ENCODE measurements around the gene FNDC7. TPM values are rescaled to one million over a fixed set of nuclear protein-coding genes. Genes with fewer than 3 reads are reported as not detected.
"Not testable (repeated sequence)": the region's sequence is repeated elsewhere in the genome, so short reads cannot be mapped to it uniquely, and the experiment has no call there.

Gene FNDC7
- total and polyA plus RNA-seq, 7 donors, result not detected

- intact Hi-C loops (cut with DNase I), result no loop called here
- Histone ChIP-seq H3K36me3 (peaks cover 7 to 65% (median 14%) of the 10 kb centered on the region in 4 donors), H3K4me1 (no peaks in the 10 kb centered on the region), H3K9me3 (no peaks in the 10 kb centered on the region), H3K4me3 (no peak overlapping the region), H3K27ac (no peak overlapping the region), H3K27me3 (no peaks in the 10 kb centered on the region)
- TF ChIP-seq CTCF (IDR thresholded peaks at IDR 0.05) (no peak), EP300 (IDR thresholded peaks at IDR 0.05) (no peak), POLR2A (IDR thresholded peaks at IDR 0.05) (no peak), POLR2AphosphoS5 (IDR thresholded peaks at IDR 0.05) (no peak)
- DNase-seq, result no peak
- 91 to 92% methylated on average over 3 of the region's 3 CpGs for WGBS, 2 donors
Measured at GRCh38 chr1:108767708-108768107, 55.0 kb downstream of the FNDC7 start.

DNA sequence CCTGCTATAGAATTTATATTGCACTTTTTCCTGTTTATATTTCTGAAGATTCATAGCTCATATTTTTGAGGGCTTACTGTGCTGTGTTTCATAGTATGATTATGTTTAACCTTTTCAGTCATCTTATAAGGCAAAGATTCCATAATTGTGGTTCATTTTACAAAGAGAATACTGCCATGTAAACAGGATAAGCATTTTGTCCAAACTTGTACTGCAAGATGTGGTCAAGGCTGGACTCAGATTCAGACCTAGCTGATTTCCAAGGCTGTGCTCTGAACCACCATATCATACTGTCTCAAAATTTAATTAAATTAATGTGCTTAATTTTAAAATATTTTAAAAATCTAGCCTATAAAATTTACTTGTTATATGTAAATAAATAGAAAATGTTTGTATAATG is 65.1 kb downstream of the FNDC7 start:
- Histone ChIP-seq H3K27ac (no peak overlapping the region), H3K4me1 (no peaks in the 10 kb centered on the region), H3K9me3 (no peaks in the 10 kb centered on the region), H3K36me3 (peaks cover 0 to 93% (median 13%) of the 10 kb centered on the region in 4 donors), H3K4me3 (no peak overlapping the region), H3K27me3 (no peaks in the 10 kb centered on the region)
- DNase-seq, result no peak
- no peak for TF ChIP-seq POLR2A (IDR thresholded peaks at IDR 0.05)
- TF ChIP-seq EP300 (IDR thresholded peaks at IDR 0.05), result no peak
- TF ChIP-seq CTCF (IDR thresholded peaks at IDR 0.05), result no peak
- no peak for TF ChIP-seq POLR2AphosphoS5 (IDR thresholded peaks at IDR 0.05)
- intact Hi-C loops (cut with DNase I), result no loop called here

DNA sequence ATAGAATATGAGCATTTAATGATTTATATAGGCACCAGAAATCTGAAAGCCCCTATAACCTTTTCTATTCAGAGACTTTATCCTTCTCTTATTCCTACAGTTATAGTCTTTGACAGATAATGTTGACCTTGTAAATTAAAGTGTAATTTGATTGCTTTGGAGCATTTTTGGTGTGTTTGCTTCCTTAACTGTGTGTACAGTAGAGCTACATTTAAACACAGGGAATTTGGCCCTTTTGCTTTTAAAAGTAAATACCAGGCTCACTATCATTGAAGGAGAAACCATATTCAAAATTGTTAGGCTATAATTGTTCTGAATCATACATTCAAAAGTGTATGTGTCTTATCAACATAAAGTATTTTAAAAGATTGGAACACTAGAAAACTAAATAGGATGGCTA is 66.7 kb downstream of the FNDC7 start:
- intact Hi-C loops (cut with DNase I), result no loop called here
- H3K9me3 ChIP-seq, result no peaks in the 10 kb centered on the region
- H3K4me3 ChIP-seq, result no peak overlapping the region
- no peaks in the 10 kb centered on the region for H3K4me1 ChIP-seq
- peaks cover 0 to 93% (median 11%) of the 10 kb centered on the region in 4 donors for H3K36me3 ChIP-seq
- DNase-seq, result no peak
- H3K27ac ChIP-seq, result no peak overlapping the region
- no peaks in the 10 kb centered on the region for H3K27me3 ChIP-seq
- no peak for TF ChIP-seq EP300 (IDR thresholded peaks at IDR 0.05)

DNA sequence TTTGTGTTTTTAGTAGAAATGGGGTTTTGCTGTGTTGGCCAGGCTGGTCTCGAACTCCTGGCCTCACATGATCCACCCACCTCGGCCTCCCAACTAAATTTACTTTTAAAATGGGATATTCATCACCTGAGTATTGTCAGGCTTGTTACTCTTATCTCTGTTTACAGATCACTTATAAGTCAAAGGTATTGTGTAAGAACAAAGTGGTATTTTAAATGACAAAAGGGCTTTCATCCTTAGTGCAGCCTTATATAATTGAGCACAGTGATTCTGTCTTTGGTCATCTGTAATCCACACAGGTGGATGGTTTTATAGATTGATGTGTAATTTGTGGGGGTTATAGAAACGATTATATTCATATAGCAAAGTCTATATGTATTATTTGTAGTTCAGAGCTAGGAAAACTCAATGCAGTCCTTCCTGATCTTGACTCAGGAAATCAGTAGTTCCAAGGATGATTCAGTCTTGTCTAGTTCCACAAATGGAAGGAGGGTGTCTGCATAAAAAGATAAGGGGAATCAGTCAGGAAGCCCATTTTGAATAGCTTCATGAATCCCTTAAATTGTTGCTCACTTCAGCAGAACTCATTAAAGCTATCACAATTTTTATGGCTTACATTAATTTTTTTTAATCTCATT is 68.3 kb downstream of the FNDC7 start:
- H3K4me3 ChIP-seq, result no peak overlapping the region
- no peak overlapping the region for H3K27ac ChIP-seq
- H3K9me3 ChIP-seq, result peaks cover 0 to 9% (median 8%) of the 10 kb centered on the region in 4 donors
- no peaks in the 10 kb centered on the region for H3K4me1 ChIP-seq
- H3K27me3 ChIP-seq, result no peaks in the 10 kb centered on the region
- intact Hi-C loops (cut with DNase I), result no loop called here
- peaks cover 5 to 94% (median 25%) of the 10 kb centered on the region in 4 donors for H3K36me3 ChIP-seq
- TF ChIP-seq POLR2AphosphoS5 (IDR thresholded peaks at IDR 0.05) (no peak), POLR2A (IDR thresholded peaks at IDR 0.05) (no peak), CTCF (IDR thresholded peaks at IDR 0.05) (no peak), EP300 (IDR thresholded peaks at IDR 0.05) (no peak)
- DNase-seq, result no peak
- WGBS, 2 donors, result 42 to 77% methylated on average over 3 of the region's 3 CpGs

DNA sequence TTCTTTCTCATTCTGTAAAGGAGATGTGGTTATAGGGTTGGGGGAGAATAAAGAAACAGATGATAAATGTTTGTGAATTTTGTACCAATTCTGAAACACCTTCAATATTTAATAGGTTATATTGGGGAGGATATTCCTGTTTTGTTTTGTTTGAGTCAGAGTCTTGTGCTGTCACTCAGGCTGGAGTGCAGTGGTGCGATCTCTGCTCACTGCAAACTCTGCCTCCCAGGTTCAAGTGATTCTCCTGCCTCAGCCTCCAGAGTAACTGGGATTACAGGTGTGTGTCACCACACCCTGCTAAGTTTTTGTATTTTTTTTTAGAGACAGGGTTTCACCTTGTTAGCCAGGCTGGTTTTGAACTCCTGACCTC is 68.9 kb downstream of the FNDC7 start:
- H3K27me3 ChIP-seq; H3K4me1 ChIP-seq; DNase-seq; intact Hi-C loops (cut with DNase I); H3K27ac ChIP-seq; H3K4me3 ChIP-seq: not testable (repeated sequence)
- 98% methylated on average over 1 of the region's 1 CpG for WGBS, 2 donors
- Histone ChIP-seq H3K9me3 (peaks cover 0 to 10% (median 8%) of the 10 kb centered on the region in 4 donors), H3K36me3 (peaks cover 8 to 94% (median 27%) of the 10 kb centered on the region in 4 donors)

DNA sequence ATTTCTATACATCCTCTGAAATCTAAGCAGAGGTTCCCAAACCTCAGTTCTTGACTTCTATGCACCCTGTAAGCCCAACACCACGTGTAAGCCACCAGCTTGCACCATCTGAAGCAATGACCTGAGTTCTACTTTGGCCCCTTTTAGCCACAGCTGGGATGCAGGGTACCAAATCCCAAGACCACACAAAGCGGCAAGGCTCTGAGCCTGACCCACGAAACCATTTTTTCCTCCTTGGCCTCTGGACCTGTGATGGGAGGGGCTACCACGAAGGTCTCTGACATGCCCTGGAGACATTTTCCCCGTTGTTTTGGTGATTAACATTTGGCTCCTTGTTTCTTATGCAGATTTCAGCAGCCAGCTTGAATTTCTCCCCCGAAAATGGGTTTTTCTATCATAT is 72.6 kb downstream of the FNDC7 start:
- no peaks in the 10 kb centered on the region for H3K27me3 ChIP-seq
- H3K27ac ChIP-seq, result no peak overlapping the region
- H3K4me1 ChIP-seq, result no peaks in the 10 kb centered on the region
- no peak for DNase-seq
- intact Hi-C loops (cut with DNase I), result no loop called here
- TF ChIP-seq POLR2A (IDR thresholded peaks at IDR 0.05), result no peak
- 95 to 97% methylated on average over 6 of the region's 6 CpGs for WGBS, 2 donors
- no peak overlapping the region for H3K4me3 ChIP-seq
- H3K9me3 ChIP-seq, result peaks cover 0 to 10% (median 8%) of the 10 kb centered on the region in 4 donors
- peaks cover 8 to 79% (median 27%) of the 10 kb centered on the region in 4 donors for H3K36me3 ChIP-seq
